ENCODE measurements around the gene SLC43A3.

GRCh38 chr11:57408771-57409170 lies 18.1 kb downstream of the SLC43A3 start:
- TF ChIP-seq CTCF (IDR thresholded peaks at IDR 0.05; ENCODE audit: poor library complexity), result no peak
- TF ChIP-seq EZH2 (IDR thresholded peaks at IDR 0.05; ENCODE audit: borderline replicate concordance), result no peak
- no peak for TF ChIP-seq EZH2phosphoT487 (IDR thresholded peaks at IDR 0.05; ENCODE audit: low read depth, severe bottlenecking, unreplicated experiment)

Measured in hepatocyte (in vitro differentiated cells).